ENCODE data around the gene CLDND2.

CLDND2 gene

DNA sequence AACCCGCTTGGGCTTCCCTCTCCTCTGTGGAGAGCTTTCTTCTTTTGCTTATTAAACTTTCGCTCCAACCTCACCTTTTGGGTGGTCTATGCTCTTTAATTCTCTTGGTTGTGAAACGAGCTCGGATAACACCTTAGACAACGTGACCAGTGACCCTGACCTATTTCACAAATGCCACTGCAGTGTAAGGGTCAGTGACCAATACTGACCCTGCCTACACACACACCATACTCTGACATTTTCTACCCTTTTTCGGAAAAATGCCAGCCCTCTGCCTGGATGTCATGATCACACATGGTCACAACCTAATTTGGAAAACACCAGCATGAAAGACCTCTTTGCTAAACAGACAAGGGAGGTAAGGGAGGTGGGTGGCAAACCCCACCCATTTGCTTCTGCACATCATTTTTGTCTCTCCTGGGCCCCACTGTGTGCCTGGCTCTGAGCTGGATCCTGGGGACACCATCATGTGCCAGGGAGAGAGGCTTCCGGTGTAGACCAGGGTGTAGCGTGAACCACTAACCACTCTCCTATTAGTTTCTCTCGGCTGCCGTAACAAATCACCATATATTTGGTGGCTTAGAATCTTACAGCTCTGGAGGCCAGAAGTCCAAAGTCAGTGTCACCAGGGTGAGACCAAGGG is 12.5 kb downstream of the CLDND2 start:
- DNase-seq, result no peak

DNA sequence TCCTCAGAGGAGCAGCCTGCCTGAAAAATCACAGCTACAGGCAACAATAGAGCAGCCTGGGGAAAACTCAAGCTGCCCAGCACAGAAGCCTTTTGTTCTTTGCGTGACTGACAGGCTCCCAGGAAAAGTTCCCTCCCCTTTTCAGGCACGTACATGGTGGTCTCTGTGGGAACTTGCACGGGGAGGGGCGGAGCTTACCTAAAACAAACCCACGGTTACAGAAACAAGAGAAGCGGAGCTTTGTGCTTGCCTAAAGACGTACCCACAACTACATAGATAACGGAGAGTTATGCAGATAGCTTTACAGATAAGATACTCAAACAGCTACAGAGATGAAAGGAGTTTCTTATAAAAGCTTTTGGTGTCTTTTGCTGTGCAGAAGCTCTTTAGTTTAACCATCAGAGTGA is 14.1 kb downstream of the CLDND2 start:
- peak in 41 of 56 donors; percentile 4 to 71 (median 43) for DNase-seq

DNA sequence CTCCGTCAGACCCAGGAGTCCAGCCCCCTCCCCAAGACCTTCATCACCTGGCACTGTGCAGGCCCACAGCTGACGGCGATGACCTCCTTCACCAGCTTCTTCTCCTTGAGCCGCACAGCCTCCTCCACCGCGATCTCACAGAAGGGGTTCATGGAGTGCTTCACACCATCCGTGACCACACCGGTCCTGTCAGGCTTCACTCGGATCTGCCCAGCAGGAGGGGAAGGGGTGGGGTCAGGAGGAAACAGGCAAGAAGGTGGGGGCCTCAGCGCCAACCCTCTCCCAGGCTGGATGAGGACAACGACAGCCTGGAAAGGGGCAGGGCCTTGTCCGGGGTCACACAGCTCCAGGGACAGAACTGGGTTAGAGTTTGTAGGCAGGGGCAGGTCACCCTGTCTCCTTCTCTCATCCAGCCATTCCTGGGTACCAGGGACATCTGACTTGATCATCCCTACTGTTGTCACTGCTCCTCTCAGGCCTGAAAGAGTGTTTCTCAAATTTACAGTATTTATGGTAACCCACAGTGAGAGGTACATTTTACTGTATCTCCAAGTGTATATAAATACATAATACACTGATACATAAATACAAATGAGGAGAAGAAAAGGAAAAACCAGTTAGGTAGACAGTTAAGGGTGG is 14.6 kb downstream of the CLDND2 start:
- DNase-seq, result peak in 1 of 56 donors; percentile 5

DNA sequence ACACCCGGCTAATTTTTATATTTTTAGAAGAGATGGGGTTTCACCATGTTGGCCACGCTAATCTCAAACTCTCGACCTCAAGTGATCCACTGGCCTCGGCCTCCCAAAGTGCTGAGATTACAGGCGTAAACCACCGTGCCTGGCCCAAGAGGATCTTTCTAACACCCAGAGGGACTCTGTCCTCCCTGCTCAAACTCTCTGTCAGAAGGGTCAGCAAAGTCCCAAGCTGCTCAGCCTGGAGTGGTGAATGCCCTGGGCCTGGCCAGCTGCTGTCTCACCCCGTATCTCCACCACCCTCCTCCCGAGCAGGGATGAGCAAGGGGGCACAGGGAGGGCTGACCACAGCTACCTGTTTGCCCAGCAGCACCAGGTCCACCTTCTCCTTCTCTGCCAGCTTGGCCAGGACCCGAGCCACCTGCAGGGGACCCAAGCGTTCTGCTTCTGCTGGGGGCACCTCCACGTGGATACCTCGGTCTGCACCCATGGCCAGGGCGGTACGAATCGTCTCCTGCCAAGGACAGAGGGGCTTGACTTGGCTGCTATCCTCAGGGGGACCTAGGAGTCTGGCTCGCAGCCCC is 15.9 kb downstream of the CLDND2 start:
- no peak for DNase-seq

DNA sequence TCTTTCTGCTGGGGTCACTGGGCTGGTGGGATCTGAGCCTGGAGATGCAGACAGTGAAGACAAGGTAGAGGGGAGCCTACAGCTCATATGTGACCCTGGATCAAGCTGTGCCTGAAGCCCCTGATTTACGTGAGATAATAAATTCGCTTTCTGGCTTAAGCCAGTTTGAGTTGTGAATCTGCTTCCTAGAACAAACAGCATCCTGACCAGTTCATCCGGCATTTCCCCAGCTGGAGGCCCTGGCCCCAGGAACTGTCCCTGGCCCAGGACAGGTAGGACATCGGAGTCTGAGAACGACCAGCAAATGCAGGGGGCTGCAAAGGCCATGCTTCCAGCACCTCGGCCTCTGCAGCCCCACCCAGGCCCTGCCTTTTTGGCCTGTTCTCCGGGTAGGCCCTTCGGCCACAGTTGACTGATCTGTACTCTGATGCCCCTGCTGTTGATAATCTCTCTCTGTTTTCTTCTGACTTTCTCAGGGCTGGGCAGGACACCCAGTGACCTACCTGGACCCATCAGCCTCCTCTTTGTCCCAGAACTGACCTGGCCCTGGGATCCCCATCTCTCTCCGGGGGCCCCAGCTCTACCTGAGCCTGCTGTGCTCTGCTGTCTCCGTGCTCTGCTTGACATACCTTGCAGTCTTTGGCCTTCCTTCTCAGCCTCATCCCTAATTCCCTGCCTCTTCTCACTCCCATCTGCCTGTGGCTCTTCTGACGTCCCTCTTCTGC is 17.4 kb downstream of the CLDND2 start:
- DNase-seq, result no peak

DNA sequence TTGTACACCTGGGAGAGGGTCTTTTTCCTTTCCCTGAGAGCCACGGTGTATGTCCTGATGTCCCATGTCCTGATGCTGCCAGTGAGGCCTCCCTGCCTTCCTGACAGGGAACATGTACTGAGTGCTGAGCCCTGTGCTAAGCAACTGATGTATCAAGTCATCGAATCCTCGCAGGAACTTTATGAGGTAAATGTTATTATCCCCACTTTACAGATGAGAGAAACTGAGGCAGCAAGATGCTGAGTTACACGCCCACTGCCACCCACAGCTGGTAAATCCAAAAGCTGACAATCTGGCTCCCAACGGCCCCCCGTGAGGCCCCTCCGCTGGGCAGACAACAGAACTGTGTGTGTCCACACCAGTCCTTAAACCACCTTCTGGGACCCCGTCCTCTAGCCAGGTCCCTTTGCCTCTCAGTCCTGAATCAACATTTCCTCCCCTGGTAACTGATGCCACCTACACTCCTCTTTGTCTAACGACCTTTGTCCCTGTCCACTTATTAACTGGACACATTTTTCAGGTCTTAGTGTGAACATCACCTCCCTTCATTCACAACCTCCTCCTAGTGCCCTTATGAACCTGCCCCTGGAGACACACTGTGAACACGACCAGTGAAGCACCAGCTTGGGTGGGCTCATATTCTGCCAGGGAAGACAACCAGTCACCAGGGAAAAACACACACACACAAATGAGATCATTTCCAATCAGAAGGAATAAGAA is 21.4 kb downstream of the CLDND2 start:
- no peak for DNase-seq

DNA sequence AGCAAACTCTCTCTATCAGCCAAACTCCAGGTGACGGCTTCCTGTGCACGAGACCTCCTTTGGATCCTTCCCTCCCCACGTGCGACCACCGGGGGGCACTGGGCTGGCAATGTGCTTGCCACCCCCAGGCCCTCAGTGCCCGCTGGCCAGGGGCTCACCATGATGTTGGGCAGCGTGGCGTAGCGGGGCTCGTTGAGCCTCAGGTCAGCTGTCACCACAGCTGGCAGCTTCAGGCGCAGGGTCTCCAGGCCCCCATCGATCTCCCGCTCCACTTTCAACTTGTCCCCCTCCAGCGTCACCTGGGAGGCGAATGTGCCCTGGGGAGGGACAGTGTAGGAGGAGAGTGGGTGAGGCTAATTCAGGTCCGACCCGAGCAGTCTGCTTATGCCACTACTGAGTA is 22.1 kb downstream of the CLDND2 start:
- no peak for DNase-seq

DNA sequence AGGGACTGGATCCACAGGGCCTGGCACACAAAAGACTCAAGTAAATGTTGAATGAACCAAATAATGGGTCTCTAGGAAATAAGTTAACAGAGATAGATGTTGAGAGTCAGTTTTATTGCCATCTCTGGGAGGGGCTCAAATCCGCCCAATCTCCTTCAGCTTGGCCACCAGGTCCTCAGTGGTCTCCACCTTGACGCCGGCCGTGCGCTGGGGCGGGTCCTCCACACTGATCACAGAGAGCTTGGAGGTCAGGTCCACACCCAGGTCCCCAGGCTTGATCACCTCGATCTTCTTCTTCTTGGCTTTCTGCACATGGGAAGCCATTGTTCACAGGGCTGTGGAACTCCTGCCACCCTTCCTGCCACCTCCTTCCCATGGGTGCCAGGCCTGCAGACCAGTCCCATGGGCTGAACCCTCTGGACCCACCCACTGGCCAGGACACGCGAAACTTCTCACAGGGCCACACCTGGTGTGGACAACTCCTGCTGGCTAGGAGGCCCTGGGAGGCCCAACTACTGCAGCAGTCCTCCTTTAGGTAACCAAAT is 23.7 kb downstream of the CLDND2 start:
- DNase-seq, result no peak

DNA sequence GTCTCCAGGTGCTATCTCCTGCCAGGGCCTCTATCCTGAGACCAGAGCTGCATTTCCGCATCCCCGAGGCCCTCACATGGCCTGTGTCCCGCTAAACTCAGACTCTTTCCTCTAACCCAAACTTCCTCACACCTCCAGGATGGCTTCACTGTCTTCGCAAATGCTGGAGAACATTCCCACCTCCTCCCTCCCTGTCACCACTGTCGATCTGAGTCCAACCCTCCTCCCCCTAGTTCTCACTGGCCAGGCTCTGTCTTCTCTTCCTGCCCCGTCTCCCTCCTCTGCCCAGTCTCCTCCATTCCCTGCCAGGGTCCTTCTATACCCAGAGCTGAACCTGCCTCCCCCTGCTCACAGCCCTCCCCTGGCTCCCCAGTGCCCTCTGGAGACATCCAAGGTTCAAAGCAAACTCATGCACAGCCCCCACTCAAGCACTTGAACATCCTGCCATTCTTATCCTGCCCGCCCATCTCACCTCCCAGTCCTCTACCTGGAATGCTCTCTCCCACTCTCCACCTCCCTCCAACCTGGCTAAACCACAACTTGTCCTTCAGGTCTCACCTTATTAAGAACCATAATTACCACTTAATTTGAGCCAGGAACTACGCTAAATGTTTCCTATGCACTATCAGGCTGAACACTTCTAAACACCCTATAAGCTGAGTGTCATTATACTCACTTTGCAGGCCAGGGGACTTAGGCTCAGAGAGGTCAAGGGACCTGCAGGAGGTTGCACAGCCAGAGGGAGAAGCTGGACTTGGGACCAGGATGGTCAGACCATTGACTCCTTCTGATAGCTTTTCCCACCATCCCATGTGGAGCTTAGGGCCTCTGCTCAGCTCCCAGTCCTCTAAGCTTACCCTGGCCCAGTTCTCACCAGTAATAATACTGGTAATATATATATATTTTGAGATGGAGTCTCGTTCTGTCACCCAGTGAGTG is 25.9 kb downstream of the CLDND2 start:
- no peak for DNase-seq

DNA sequence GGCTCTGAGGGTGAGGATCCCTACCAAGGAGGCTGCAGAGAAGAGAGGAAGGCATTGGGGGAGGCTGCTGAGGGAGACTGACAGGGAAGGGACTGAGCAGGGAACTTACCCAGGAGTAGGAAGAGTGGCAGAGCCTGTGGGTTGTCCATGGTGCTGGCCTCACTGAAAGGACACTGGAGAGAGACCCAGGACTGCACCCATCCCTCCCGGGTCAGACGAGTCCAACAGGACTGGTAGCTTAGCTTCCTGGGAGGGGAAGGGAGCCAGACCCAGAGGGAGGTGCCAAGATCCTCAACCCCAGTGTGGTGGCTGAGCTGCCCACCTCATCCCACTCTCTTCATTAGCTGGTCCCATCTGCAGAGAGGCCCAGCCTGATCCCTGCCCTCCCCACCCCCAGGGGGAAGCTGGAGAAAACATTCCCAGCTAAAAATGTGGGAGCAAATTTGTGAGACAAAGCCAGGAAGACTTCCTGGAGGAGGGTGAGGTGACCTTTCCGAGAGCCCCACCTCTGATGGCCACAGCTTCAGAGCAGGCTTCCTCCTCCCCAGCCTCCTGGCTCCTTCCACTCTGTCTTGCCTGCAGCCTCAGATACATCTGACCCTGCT is 26.7 kb downstream of the CLDND2 start, which contains the start of gene VSIG10L:
Gene VSIG10L, minus strand, starts transcription at position 164 of the 605 bp plus-strand sequence. Its CDS starts 15 bp downstream, at position 149.
- DNase-seq, result no peak

DNA sequence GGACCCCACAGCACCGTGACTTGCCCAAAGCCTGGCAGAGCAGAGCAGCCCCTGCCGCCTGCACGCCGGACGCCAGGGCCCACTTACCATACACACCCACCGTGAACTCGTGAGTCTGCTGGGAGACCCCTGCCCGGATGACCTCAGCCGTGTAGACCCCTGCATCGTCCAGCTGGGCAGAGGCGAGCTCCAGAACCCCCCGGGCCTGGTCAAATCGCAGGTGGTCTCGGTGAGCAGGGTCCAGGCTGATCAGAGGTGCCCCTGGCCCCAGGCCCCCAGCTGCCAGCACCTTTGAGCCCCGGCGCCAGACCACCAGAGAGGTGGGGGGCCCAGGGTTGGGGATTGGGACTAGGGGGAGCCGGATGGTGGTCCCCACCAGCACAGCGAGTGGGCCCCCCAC is 27.7 kb downstream of the CLDND2 start:
- no peak for DNase-seq

DNA sequence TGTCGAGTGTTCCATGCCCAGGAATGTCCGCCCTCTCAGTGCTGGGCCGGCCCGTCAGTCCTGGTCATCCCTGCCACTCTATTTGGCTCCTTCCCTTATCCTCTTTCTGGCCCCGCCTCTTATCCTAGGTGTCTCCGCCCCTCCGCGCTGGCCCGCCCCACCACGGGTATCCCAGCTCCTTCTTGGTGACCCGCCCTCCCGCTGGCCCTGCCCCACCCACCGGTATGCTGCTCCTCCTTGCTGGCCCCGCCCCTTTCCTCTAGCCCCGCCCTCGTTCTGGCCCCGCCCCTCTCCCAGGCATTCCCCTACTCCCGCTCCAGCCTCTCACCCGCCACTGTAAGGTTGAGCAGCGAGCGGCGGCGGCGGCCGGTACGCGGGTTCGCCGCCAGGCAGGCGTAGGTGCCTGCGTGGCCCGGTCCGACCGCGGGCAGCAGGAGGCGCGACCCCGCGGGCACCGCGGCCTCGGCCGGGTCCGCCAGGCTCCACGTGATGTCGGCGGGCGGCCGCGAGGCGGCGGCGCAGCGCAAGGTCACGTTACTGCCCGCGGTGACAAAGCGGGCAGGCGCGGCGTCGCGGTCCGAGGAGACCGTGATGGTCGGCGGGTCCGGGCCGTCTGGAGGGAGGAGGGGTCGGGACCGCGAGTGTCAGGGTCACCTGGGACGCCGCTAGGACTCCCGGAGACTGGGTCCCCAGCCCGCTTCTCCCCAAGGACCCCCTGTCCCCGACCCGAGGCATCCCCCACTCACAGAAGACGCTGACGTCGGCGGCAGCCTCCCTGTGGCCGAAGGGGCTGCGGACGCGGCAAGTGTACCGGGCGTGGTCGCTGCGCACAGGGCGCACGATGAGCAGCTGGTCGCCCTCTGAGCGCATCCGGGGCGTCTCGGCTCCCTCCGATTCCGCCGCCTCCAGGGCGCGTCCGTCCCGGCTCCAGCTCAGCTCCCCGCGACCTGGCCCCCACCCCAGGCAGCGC is 28.8 kb downstream of the CLDND2 start:
- peak; percentile 32 to 97 (median 88) for DNase-seq

DNA sequence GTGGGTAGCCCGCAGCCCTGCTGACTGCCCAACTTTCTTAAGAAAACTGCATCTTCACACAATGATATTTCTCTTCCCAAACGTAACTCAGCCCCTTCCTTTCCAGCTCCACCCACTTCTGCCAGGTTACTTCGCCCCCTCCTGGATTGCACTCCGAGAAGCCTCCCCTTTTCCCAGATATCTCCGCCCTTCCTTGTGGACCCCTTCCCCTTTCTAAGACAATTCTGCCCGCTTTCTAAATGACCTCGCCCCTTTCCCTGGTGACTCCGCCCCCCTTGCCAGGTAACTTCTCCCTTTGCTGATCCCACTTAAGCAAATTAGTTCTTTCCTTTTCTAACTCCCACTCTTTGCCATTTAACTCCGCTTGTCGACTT is 29.5 kb downstream of the CLDND2 start:
- DNase-seq, result peak in 2 of 56 donors; percentile 39 to 56

DNA sequence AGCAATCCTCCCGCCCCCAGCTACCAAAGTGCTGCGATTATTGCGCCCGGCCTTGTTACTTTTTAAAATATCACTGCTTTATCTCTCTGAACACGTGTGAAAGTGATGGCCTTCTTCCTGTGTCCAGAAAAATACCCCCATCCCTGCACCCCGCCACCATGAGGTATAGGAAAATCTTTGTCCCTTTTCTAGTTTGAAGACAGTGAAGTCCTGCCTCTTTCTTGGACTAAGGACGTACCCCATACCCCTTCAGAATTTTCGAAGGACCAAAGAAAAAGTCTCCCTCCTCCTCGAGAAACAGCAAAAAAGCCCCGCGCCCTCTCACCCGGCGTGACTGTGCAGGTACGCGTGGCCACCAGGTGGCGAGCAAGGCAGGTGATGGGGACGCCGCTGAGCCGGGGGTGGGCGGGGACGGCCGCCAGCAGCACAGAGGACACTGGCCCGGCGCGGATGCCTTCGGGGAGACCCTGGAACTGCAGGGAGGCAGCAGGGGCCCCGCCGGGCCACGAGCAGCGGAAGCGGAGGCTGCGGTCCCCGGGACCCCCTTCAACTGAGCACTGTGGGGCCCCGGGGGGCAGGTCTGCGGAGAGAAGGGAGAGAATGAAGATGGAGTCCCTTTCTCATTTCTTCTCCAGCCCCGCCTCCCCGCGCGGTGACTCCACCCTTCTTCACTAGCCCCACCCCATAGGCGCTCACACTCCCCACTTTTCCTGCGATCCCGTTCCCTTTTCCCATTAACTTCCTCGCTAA is 30.1 kb downstream of the CLDND2 start:
- DNase-seq, result peak in 51 of 56 donors; percentile 18 to 86 (median 65)

DNA sequence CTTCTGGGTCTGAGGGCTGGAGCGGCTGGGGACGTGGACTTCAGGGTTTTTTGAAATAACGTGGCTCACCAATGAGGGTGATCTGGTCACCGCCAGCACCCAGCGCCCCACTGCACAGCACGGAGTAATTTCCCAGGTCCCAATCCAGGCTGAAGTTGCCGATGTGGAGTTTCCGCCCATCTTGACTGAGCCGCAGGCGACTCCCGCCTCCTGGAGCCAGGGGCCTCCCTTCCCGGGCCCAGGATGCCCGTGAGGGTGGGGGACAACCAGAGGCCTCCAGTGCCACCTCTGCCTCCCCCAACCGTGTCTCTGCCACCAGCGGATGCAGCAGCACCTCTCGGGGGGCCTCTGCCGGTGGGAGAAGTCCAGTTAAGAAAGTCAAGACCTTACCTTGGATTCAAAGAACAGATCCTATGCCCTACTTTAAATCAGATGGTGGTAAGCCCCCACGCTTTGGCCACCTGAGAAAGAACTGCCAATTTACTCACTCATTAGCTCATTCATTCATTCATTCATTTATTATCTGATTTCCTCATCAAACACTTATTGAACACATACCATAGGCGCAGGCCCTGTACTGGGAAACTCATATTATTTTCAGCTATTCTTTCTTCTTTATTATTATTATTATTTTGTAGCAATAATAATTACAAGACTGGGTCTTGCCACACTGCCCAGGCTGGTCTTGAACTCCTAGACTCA is 30.8 kb downstream of the CLDND2 start:
- DNase-seq, result no peak

DNA sequence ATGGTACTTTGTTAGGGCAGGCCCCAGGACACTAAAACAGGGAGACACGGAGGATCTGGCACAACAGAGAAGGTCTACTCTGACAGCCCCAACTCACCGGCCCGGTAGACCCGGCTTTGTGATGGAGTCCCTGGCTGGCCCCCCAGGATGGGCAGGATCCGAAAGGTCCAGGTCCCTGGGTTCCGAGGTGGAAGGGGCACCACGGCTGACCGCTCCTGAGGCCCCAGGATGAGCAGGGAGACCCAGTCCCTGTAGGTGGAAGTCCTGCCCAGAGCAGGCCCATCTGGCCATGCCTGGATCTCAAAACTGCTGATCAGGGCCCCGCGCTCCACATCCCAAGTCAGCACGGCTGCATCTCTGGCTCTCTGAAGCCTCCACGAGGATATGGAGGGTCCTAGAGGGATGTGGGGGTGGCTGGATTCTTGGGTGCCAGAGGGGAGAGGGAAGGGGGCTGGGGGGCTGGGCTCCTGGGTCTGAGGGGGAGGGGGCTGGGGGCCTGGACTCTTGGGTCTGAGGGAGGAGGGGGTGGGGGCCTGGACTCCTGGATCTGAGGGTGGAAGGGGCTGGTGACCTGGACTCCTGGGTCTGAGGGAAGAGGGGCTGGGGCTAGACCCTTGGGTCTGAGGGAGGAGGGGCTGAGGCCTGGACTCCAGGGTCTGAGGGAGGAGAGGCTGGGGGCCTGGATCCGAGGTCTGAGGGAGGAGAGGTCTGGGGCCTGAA is 31.5 kb downstream of the CLDND2 start:
- no peak for DNase-seq

Measured in nucleus accumbens (tissue), 56 donors.